Stimulated activated CD4-positive, alpha-beta T cell treated with anti-CD3 and anti-CD28 coated beads, Interleukin-12 subunit alpha, Interleukin-12 subunit beta, amount 100 ng/mL, for 24 hours (primary cell): Measurements from ENCODE around the gene ARPC2.
A peak's percentile ranks its signal among the peaks of the same experiment; 100 is the strongest.

Experiments used
- DNase-seq, 2 experiments: peaks; one replicate each; pipeline ENCODE4 v3.0.0-alpha.2; 2020; ENCODE audit warnings: low read depth in 2 of 2

The ARPC2 gene

DNA sequence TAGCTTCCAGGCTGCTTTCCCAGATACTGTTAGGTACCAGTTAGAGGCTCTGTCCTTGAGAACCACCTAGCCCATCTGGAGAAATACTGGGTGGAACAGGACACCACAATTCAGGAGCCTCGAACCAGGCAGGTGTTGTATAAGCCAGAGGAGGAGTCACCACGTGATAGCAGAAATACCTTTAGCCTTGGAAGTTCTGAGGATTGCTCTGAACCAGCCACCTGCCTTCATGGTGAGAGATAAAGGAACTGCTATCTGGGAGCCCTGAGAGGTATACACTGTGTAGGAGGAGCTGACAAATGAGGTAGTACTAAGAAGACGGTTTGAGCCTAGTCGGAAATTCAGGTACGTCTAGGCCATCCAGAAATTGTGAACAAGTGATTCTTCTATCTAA lies 36.2 kb downstream of the ARPC2 start:
- DNase-seq = no peak

DNA sequence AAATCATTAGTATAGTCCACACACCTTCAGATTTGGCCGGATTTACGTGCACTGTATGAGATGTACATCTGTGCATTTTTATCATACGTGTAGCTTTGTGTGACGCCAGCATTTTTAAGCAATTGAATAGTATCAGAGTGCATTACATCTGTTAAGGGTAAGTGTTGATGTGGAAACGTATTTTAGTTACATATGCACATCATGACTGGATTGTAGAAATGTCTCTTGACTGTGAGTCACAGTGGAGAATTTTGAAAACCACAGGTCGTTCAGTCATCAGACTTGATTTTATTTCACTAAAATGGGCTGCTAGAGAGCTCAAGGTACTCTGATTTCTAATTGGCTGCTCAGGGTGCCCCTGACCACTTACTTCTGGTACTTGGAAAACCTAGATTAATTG lies 38.5 kb downstream of the ARPC2 start:
- DNase-seq = no peak

DNA sequence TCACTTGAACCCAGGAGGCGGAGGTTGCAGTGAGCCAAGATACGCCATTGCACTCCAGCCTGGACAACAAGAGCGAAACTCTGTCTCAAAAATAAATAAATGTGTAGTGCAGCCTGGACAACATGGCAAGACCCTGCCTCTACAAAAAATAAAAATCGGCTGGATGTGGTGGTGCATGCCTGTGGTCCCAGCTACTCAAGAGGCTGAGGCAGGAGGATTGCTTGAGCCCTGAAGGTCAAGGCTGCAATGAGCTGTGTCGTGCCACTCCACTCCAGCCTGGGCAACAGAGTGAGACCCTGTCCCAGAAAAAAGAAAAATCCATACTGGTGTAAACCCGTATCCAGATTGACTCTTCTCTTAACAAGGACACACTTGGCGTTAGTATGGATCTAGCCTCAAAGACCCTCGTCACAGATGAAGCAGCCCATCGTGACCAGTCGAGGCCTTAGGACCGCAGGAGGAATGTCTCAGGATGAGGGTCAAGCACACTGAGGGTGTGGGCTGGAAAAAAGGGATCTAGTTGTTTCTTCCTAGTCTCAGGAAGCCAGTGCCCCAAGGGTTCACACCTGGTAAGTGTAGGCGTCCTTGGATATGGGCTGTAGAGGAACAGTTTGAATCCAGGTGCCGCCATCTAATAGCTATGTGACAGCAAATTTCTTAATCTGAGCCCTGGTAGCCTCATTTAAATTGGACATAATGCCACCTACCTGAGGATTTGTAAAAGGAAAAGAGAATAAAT lies 39.8 kb downstream of the ARPC2 start:
- DNase-seq = no peak

DNA sequence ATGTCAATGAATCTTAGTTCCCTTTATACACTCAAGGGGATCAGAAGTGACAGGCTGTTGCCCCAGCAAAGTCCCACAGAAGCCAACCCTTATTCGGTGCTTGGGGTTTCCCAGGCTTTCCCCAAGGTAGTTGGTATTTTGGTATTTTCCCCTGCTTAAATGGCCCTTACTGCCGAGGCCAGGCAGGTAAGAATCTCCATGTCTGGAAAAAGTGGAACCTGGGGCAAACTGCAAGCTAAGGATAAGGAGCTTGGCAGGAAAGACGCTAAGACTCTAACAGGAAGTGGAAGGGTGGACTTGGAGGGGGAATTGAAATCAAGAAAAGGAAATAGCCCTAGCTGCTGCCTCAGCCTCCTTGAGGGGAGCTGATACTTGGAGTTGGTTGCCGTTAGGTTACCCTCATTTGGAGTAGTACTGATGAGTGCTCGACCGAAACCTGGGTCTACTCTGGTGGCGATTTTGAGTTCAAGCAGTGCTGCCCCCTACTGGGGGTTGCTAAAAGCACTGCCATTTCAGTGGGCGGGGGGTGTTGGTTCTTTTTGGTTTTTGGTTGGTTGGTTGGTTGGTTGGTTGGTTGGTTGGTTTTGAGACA lies 40.5 kb downstream of the ARPC2 start:
- DNase-seq = peak; percentile 24 to 62

DNA sequence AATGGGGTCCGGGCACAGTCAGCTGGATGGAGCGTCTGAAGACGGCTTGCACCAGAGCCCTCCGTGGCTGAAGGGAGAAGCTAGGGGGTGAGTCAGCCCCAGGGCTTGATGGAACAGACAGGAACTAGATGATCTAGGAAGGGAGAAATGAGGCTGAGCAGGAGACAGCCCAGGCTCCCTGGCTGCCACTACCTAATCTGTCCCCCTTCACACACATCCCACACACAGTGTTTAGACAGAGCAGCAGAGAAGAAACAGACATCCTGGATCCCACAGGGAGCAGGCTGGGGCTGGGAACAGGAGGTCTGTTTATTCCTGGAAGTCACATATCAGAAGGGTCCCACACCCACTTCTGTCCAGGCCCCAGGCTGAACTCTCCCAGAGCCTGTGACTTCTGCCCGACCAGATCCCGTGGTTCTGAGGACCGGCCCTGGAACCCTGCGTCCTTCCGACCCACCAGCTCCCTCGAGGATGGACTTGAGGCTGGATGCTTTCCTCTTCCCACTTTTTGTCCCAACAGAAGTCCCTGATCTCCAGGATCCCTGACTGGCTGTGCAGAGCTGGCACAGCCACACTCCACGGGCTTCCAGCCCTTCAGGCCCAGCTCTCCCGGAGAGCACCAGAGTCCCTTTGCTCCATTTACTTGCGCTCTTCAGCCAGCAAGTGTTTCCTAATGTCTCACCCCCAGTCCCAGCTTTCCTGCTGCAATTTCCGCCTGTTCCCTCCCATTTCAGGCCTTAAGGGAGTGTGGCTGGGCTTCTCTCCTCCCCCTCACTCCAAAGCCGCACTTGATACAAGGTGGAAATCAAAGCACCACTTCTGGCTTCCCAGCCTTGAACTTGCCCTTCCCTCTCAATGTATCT lies 42.3 kb downstream of the ARPC2 start:
- no peak for DNase-seq

DNA sequence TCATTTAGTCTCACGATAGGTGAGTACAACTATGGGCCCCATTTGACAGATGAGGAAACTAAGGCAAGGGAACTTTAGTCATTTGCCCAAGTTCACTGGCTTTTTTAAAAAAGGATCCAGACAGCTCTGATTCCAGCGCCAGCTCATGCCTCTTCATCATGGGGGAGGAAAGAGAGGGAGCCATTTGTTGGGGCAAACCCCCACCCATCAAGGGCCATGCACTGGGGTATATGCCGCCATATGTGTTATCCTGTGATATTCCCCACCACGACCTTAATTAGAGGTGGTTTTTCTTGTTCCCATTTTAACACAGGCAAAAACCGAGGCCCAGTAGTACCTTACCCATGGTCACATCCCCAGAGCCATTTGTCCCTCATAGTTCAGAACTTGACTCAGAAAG lies 43.2 kb downstream of the ARPC2 start:
- DNase-seq = no peak

DNA sequence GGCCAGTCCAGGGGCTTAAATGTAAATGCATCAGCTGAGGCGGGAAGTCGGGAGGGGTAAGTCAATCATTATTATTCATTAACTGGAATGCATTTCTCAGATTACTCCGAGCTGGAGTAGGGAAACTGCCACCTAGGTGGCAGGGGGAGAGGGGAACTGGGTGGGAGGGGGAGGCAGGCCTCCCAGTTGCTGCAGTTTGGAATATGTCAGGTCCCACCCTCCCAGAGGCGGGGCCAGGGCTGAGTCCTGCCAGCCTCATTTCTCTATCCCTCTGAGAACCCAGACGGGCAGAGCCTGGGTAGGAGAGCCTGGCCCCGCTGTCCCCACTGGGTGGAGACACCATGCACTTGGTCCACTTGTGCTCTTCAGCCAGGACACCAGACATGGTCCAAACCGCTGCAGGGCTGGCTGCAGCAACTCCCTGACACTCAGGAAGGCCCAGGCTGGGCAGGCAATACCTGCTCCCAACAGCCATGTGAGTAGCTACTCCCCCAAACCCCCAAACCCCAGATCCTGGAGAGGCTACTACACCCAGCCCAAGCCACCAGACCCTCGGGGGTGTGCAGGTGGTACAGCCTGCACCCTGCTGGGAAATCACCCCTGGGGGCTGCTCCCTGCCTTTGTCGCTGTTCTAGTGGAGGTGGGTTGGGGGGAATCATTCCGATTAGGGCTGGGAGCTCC lies 43.9 kb downstream of the ARPC2 start, which contains the start of gene GPBAR1:
Gene GPBAR1, plus strand, starts transcription at position 274 of the 681 bp plus-strand sequence. CDS start 1,710 bp downstream, outside the sequence.
- no peak for DNase-seq

DNA sequence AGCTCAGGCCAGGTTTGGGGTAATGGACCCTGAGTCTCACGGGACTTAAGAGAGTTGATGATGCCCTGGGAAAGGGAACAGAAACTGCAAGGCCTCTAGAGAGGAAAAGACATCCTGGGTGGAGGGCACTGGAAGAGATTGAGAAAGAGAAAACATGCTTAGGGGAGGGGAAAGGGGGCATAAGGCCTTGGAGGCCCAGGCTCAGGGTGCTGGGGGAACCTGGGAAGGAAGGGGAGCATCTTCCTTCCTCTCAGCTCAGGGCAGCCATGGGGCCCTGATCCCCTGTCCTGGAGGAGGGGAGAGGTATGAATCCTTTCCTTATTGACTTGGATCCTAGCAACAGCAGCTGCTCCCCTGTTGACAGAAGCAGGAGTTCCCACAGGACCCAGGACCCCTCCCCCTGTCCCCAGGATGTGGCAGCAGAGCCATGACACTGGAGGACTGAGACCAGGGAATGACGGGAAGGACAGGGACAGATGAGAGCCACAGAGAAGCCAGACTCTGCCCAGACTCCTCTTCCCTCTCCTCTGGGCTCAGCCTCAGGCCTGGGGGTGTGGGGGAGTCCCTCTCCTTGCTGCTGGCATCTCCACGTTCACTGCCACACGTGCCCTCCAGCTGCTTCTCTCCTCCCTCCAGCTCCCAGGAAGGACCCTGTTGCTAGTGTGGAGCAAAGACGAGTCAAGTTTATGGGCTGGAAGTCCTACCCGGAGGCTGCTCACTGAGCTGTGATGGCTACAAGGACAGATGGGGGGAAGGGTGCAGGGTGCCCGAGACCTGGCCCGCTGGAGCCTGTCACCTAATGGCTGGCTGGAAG lies 44.6 kb downstream of the ARPC2 start:
- DNase-seq = no peak

DNA sequence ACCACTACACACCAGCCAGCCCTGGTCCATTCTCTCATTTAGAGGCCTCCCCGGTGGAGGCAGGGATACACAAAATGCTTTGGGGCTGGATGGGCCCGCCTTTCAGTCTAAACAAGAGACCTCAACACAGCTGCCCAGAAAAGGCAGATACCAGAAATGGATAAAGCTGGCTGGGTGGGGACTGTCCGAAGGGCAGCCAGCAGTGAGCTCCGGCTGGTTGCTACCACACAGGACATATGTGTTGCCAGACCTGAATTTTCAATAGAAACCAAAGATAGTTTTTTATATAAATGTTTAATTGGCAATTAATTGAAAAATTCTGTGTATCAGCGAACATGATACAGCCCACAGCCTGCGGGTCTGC lies 45.2 kb downstream of the ARPC2 start:
- no peak for DNase-seq

DNA sequence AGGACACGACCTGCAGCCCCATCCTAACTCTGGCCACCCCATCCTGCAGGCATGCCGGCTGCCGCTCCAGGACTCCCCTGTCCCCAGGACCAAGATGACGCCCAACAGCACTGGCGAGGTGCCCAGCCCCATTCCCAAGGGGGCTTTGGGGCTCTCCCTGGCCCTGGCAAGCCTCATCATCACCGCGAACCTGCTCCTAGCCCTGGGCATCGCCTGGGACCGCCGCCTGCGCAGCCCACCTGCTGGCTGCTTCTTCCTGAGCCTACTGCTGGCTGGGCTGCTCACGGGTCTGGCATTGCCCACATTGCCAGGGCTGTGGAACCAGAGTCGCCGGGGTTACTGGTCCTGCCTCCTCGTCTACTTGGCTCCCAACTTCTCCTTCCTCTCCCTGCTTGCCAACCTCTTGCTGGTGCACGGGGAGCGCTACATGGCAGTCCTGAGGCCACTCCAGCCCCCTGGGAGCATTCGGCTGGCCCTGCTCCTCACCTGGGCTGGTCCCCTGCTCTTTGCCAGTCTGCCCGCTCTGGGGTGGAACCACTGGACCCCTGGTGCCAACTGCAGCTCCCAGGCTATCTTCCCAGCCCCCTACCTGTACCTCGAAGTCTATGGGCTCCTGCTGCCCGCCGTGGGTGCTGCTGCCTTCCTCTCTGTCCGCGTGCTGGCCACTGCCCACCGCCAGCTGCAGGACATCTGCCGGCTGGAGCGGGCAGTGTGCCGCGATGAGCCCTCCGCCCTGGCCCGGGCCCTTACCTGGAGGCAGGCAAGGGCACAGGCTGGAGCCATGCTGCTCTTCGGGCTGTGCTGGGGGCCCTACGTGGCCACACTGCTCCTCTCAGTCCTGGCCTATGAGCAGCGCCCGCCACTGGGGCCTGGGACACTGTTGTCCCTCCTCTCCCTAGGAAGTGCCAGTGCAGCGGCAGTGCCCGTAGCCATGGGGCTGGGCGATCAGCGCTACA lies 45.9 kb downstream of the ARPC2 start:
- DNase-seq = no peak

DNA sequence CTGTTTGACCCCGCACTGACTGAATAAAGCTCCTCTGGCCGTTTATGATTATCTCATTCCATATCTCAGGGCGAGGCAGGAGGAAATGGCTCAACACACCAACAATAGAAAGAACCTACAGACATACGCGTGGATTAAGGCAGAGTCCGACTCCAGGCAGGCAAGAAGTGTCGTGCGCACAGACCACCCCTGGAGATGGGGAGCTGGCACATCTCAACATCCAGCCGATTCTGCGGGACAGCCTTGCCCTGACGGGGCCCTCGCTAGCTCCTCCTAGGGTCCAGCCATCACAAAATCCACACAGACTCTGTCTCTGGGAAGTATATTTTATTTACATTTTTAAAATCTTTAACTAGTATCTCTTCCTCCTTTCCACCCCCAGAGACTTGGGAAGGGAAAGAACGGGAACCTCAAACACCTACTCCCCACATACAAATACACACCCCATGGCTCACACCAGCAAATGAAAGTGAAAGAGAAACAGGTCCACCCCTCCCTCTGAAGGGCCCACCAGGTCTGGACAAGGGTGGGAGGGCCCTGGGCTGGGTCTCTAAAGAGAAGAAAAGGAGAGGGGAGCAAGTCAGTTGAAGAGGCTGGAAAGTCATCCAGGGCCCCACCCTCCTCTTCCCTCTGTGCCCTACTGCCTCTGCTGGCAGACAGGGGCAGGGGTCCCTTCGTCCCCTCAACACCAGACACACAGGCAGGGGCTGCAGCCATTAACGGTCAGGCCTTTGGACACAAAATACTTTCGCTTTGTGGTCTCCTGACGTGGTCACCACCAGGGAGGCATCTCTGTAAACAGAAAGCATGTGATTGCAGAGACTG lies 47.0 kb downstream of the ARPC2 start:
- no peak for DNase-seq

DNA sequence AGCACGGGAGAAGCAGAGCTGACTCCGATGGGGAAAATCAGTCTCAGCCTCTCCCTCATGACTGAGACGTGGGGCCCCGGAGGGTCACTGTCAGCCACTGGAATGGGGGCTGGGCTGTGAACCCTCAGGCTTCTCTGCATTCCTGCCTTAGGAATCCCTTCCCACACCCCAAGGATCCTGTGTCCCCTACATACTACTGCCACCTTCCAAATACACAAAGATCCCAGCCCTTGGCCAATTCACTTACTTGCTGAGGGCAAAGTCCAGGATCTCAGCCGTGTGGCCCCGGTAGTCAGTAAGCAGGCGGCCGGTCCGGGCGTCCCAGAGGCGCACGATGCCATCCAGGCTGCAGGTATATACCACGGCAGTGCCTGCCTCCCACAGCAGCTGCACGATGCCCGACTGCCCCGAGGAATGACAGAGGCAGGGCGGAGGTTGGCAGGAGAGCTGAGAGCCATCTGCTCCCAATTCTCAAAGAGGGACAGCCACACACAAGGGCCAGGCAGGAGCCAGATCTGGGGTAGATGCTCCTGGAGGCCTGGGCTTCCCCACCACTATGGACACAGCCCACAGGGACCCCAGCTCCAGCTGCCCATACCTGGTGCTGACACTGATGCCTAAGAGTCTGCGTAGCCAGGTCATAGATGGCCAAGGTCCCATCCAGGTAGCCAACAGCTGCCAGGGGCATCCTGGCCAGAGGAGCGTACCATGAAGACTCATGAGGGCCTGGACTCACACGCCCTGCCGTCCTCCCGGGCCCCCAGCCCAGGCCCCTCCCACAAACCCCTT lies 48.0 kb downstream of the ARPC2 start:
- DNase-seq = no peak

DNA sequence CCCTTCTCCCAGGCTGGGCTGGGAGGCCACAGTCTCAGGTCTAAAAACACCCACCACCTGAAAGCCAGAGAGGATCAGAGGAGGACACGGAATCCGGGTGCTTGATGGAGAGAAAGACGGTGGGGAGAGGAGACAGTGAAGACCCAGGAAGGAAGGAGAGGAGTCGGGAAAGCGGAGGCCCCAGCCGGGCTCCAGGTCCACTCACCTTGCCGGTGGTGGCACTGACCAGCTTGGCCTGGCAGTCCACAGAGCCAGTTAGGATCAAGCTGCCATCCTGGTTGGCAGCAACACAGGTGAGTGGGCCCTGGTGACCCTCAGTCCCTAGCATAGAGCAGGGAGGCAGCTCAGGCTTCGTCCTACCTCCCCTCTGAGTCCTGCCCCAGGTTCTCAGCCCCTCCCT lies 48.6 kb downstream of the ARPC2 start:
- no peak for DNase-seq

DNA sequence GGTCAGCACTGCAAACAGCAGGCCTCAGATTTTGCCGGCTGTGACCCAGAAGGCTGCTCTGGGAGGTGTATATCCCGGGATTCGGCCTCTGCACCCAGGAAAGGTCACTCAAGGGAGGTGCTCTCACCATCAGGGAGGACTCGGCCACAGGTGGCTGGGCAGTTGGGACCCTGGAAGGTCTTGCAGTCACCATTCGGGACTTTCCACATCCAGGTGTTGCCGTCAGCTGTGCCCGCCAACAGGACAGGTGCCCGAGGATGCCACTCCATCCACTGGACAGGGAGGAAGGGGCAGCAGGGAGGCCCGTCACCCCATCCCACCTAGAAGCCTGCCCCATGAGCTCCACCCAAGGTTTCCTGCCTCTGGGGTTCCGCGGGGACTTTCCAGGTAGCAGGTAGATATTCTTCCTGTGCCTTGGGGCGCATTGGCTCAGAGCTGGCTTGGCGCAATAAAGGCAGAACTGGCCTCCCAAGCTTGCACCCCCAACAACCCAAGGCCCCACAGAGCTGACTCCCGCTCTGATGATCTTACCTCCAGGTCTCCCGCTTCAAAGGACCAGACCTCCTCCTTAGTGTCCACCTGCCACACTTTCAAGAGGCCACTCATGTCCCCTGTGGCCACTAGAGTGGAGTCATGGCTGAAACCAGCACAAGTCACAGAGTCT lies 49.5 kb downstream of the ARPC2 start:
- no peak for DNase-seq

DNA sequence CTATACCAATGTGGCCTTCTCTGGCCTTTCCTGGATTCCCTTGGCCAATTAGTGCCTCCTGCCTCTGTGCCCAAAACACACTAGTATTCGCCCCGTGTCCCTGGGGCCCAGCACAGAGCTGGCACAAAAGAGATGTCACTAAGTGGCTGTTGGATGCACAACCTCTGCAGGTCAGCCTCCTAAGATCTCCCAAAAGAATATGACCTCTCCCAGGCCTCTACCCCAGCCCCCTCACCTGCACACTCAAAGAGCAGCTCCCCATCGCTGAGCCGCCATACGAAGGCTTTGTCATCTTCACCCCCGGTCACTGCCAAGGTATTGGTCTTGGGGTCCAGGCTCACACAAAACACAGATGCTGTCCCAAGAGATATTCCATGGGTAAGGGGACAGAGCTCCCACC lies 50.3 kb downstream of the ARPC2 start:
- no peak for DNase-seq

DNA sequence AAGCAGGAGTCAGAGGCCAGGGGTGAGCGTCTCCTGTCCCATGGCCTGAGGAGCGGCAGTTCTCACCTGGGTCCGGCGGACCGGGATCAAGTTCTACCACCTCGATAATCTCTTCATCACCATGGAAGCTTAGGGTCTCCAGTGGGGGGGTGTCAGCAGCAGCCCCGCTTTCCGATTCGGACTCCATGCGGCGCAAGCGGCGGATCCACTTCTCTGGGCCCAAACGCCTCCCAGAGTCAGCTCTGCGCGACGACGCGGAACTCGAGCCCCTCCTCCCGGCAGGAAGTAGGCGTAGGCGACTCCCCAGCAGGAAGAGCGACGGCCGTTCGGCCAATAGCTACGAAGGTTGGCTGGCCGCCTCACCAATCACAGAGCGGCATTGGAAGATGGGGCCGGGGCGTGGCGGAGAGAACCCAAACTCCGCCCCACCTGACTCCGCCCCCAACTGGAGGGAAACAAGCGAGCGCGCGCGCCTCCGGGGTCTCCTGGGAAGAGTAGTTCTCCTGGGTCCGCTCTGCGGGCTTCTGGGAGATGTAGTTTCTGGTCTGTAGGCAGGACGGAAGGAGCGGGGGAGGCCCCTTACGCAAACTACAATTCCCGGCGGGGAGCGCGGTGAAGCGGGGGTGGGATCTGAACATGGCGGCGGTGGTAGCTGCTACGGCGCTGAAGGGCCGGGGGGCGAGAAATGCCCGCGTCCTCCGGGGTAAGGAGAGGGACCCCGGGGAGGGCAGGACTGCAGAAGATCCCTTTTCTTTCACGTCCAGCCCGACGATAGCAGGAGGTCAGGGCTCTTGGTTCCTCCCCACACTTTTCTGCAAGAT lies 53.1 kb downstream of the ARPC2 start, which contains the start of the genes AAMP and PNKD:
Gene AAMP, minus strand, starts transcription at position 238 of the 821 bp plus-strand sequence. Its CDS starts 51 bp downstream, at position 187.
Gene PNKD, plus strand, starts transcription at position 620 of the 821 bp plus-strand sequence. Its CDS starts 17 bp downstream, at position 637.
- peak; percentile 99 to 100 for DNase-seq
